Stomach smooth muscle (tissue), 2 donors: ENCODE measurements around the gene MED26.

ENCODE experiments used
- H3K27ac ChIP-seq: one replicate; pipeline ENCODE4 v1.7.0; 2013; ENCODE audit warnings: mild to moderate bottlenecking, low read length, inconsistent platforms
- H3K27me3 ChIP-seq, 2 donors: one replicate each; pipeline ENCODE4 v1.7.0; 2013; ENCODE audit warnings: low read length in 2 of 2; ENCODE audit not compliant: insufficient read depth in 2 of 2, control insufficient read depth in 1 of 2
- H3K36me3 ChIP-seq, 2 donors: one replicate each; pipeline ENCODE4 v1.7.0; 2013; ENCODE audit warnings: low read length in 2 of 2; ENCODE audit not compliant: control insufficient read depth in 2 of 2, insufficient read depth in 2 of 2
- H3K4me1 ChIP-seq: one replicate; pipeline ENCODE4 v1.7.0; 2013; ENCODE audit warnings: low read length; ENCODE audit not compliant: control insufficient read depth, insufficient read depth
- H3K4me3 ChIP-seq, 2 donors: one replicate each; pipeline ENCODE4 v1.7.0; 2013; ENCODE audit warnings: low read length in 2 of 2
- H3K9ac ChIP-seq, 2 donors: one replicate each; pipeline ENCODE4 v1.7.0; 2013; ENCODE audit warnings: low read length in 2 of 2, mild to moderate bottlenecking in 1 of 2
- H3K9me3 ChIP-seq, 2 donors: one replicate each; pipeline ENCODE4 v1.7.0; 2013; ENCODE audit warnings: low read length in 2 of 2; ENCODE audit not compliant: control insufficient read depth in 2 of 2
- donor health status: healthy.
- donor health status: Pancreatic carcinoma.

The MED26 gene

GRCh38 chr19:16625163-16625958 is 2.6 kb downstream of the MED26 start:
- Histone ChIP-seq H3K9ac (no peak overlapping the region), H3K4me1 (peaks cover 37% of the 10 kb centered on the region), H3K9me3 (no peaks in the 10 kb centered on the region), H3K27me3 (no peaks in the 10 kb centered on the region), H3K36me3 (peaks cover 0 to 7% of the 10 kb centered on the region in 2 donors), H3K4me3 (no peak overlapping the region), H3K27ac (no peak overlapping the region)

GRCh38 chr19:16624236-16624635 is 3.8 kb downstream of the MED26 start:
- Histone ChIP-seq H3K9ac (peak overlapping the region in 1 of 2 donors; percentile 29), H3K9me3 (no peaks in the 10 kb centered on the region), H3K4me1 (peaks cover 42% of the 10 kb centered on the region), H3K36me3 (peaks cover 0 to 7% of the 10 kb centered on the region in 2 donors), H3K27ac (no peak overlapping the region), H3K4me3 (no peak overlapping the region), H3K27me3 (no peaks in the 10 kb centered on the region)

GRCh38 chr19:16623576-16623975 is 4.4 kb downstream of the MED26 start:
- H3K9ac ChIP-seq, result no peak overlapping the region
- H3K27me3 ChIP-seq, result no peaks in the 10 kb centered on the region
- no peak overlapping the region for H3K4me3 ChIP-seq
- no peak overlapping the region for H3K27ac ChIP-seq
- H3K4me1 ChIP-seq, result peaks cover 44% of the 10 kb centered on the region
- H3K36me3 ChIP-seq, result peaks cover 0 to 7% of the 10 kb centered on the region in 2 donors
- no peaks in the 10 kb centered on the region for H3K9me3 ChIP-seq

GRCh38 chr19:16623066-16623465 is 4.9 kb downstream of the MED26 start:
- Histone ChIP-seq H3K4me3 (no peak overlapping the region), H3K27me3 (no peaks in the 10 kb centered on the region), H3K4me1 (peaks cover 49% of the 10 kb centered on the region)

GRCh38 chr19:16621165-16621800 is 6.7 kb downstream of the MED26 start:
- Histone ChIP-seq H3K9me3 (no peaks in the 10 kb centered on the region), H3K36me3 (peaks cover 0 to 7% of the 10 kb centered on the region in 2 donors), H3K9ac (no peak overlapping the region), H3K27me3 (no peaks in the 10 kb centered on the region), H3K4me3 (no peak overlapping the region), H3K4me1 (peaks cover 42% of the 10 kb centered on the region), H3K27ac (peak overlapping the region; percentile 18)

More at GRCh38 chr19:16623066-16623465, 4.9 kb downstream of the MED26 start:
- no peak overlapping the region for H3K9ac ChIP-seq
- no peak overlapping the region for H3K27ac ChIP-seq
- H3K36me3 ChIP-seq, result peaks cover 0 to 7% of the 10 kb centered on the region in 2 donors
- H3K9me3 ChIP-seq, result no peaks in the 10 kb centered on the region

DNA sequence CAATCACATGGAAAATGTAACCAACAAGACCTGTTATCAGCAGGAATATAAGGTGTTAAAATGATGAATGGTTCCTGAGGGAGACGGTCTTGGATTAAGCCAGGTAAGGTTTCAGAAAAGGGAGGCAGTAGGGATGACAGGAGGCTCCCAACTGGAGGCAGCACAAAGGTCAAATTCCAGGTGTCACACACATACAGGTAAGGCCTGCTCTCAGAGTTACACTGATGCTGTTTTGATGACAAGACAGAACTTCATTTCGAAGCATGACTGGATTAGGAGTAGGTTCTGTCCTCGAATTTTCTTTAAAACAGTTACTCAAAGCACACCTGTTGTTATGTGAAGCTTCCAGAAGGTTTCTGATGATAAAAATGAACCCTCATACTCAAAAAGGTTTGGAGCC is 7.4 kb downstream of the MED26 start:
- no peak overlapping the region for H3K9ac ChIP-seq
- H3K9me3 ChIP-seq, result no peaks in the 10 kb centered on the region
- H3K4me3 ChIP-seq, result no peak overlapping the region
- peaks cover 42% of the 10 kb centered on the region for H3K4me1 ChIP-seq
- no peaks in the 10 kb centered on the region for H3K27me3 ChIP-seq
- H3K36me3 ChIP-seq, result peaks cover 0 to 7% of the 10 kb centered on the region in 2 donors
- peak overlapping the region; percentile 31 for H3K27ac ChIP-seq

GRCh38 chr19:16620018-16620417 is 8.0 kb downstream of the MED26 start:
- peak overlapping the region; percentile 31 for H3K27ac ChIP-seq
- H3K36me3 ChIP-seq, result peaks cover 0 to 7% of the 10 kb centered on the region in 2 donors
- H3K4me1 ChIP-seq, result peaks cover 42% of the 10 kb centered on the region
- no peaks in the 10 kb centered on the region for H3K9me3 ChIP-seq
- H3K27me3 ChIP-seq, result no peaks in the 10 kb centered on the region
- H3K4me3 ChIP-seq, result no peak overlapping the region
- peak overlapping the region in 1 of 2 donors; percentile 31 for H3K9ac ChIP-seq

DNA sequence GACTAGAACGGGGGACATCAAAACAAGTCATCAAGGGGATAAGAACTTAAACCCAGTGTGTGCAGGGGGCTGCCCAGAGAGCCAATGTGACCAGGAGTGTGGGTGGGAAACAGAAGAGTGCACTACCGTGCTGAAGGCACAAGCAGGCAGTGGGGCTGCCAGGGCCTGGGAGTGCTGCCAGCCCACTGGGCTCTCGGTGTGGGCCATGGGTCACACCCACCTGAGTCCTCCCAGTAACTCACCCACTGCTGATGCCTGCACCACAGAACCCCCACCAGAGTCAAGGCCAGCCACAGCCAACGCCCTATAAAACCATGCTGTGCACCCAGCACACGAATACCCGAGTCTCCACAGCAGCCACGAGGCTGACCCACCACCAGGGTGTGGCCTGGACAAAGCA is 8.5 kb downstream of the MED26 start:
- no peak overlapping the region for H3K27ac ChIP-seq
- H3K9ac ChIP-seq, result no peak overlapping the region

DNA sequence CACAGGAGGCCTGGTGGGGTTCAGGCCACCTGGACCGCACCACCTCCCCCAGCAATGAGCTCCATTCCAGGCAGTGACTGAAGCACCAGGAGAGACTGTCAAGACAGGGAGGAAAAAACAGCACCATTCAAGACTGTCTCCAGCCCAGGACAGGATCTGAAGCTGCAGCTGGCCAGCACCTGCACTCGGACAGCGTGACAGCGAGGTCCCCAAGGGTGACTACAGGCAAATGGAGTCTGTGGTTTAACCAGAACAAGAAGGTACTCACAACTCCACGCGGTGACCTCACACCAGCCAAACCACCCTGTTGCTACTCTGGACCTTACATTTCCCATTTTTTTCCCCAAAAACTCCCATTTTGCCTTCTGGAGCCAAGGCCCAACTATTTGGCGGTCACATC is 9.8 kb downstream of the MED26 start:
- Histone ChIP-seq H3K27me3 (no peaks in the 10 kb centered on the region), H3K27ac (no peak overlapping the region), H3K9ac (no peak overlapping the region), H3K4me1 (peaks cover 42% of the 10 kb centered on the region), H3K4me3 (no peak overlapping the region), H3K36me3 (no peaks in the 10 kb centered on the region), H3K9me3 (no peaks in the 10 kb centered on the region)

More for the DNA sequence above, 8.5 kb downstream of the MED26 start:
- Histone ChIP-seq H3K9me3 (no peaks in the 10 kb centered on the region), H3K4me3 (peak overlapping the region in 1 of 2 donors; percentile 8), H3K36me3 (peaks cover 0 to 4% of the 10 kb centered on the region in 2 donors), H3K27me3 (no peaks in the 10 kb centered on the region), H3K4me1 (peaks cover 42% of the 10 kb centered on the region)

DNA sequence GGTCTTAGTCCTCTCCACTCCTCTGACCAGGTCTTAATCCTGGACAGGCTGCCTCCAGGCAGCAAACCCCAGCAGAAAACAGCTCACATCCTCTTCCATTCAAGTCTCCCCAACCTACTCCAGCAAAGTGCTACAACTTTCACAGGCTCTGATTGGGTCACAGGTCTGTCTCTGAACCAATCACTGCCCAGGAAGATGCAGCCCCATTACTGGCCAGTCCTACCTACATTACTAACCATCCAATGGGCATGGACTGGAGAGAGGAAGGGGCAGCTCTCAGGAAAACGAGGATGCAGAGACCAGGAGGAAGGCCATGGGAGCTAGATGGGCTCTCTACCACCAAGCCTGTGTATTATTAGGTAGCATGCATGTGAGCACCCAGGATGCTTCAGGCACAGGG is 12.2 kb downstream of the MED26 start:
- H3K36me3 ChIP-seq, result no peaks in the 10 kb centered on the region
- no peak overlapping the region for H3K9ac ChIP-seq
- no peaks in the 10 kb centered on the region for H3K9me3 ChIP-seq
- H3K4me3 ChIP-seq, result no peak overlapping the region
- no peak overlapping the region for H3K27ac ChIP-seq
- no peaks in the 10 kb centered on the region for H3K27me3 ChIP-seq
- peaks cover 33% of the 10 kb centered on the region for H3K4me1 ChIP-seq

- Histone ChIP-seq H3K4me3 (no peak overlapping the region), H3K9ac (no peak overlapping the region), H3K27ac (no peak overlapping the region), H3K4me1 (peaks cover 27% of the 10 kb centered on the region), H3K36me3 (no peaks in the 10 kb centered on the region), H3K9me3 (no peaks in the 10 kb centered on the region), H3K27me3 (no peaks in the 10 kb centered on the region)
Observed at GRCh38 chr19:16614941-16615340, 13.1 kb downstream of the MED26 start.
